ENCODE measurements around the gene PANX2. TPM values are rescaled to one million over a fixed set of nuclear protein-coding genes. Genes with fewer than 3 reads are reported as not detected.

Gene PANX2
- total and polyA plus RNA-seq, 2 donors (not counting 1 experiment from before 2014, with no cell fraction given), result 0.04 to 0.59 TPM

DNA sequence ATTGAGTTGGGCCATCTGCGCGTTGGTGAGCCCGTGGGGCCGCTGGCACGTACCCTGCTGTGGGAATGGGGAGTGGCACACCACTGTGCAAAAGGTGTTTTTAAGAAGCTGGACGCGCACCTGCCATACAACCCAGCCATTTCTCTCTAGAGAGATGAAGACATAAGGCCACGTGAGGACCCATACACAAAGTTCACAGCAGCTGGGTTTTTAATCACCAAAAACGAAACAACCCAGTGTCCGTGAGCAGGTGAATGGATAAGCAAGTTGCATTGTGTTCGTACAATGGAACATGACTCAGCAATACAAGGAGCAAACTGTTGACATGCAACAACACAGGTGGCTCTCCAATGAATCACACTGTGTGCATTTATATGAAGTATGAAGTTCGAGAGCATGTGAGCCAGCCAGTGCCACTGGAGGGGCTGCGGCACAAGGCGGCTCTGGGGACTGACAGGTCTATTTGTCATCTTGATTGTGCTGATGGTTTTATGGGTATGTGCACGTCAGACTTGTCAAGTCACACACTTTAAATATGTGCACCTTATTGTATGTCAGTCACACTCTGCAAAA is 30.6 kb upstream of the PANX2 start:
- WGBS (ENCODE audit: insufficient coverage), result 48% methylated on average over 11 of the region's 15 CpGs
- no peak overlapping the region for H2AFZ ChIP-seq (ENCODE audit: insufficient read depth, low read depth, low read length, poor library complexity, severe bottlenecking)
- H3K9me3 ChIP-seq (ENCODE audit: control extremely low read depth in 1 of 3, control insufficient read depth in 2 of 3, insufficient read depth in 1 of 3, low read length in 2 of 3), result no peaks in the 10 kb centered on the region
- no peak overlapping the region for H3K27ac Mint-ChIP-seq
- H3K27me3 ChIP-seq (replicated peaks in 1 of 4; ENCODE audit: control extremely low read depth in 1 of 4, control insufficient read depth in 3 of 4, insufficient read depth in 4 of 4, low read length in 3 of 4), result no peaks in the 10 kb centered on the region
- no peaks in the 10 kb centered on the region for H3K4me1 ChIP-seq (ENCODE audit: control insufficient read depth in 2 of 2, insufficient read depth in 2 of 2, low read length in 2 of 2)
- H3K4me2 ChIP-seq (replicated peaks; ENCODE audit: low read depth, low read length, poor library complexity, severe bottlenecking), result no peak overlapping the region
- ATAC-seq (ENCODE audit: low read depth), result peak; percentile 41
- H3K27ac ChIP-seq (ENCODE audit: low read length in 2 of 2), result no peak overlapping the region
- H3K4me3 ChIP-seq (ENCODE audit: control extremely low read depth in 1 of 5, extremely low read depth in 1 of 5, insufficient read depth in 1 of 5, low read depth in 2 of 5, low read length in 4 of 5), result no peak overlapping the region
- TF ChIP-seq, protein P1, sequence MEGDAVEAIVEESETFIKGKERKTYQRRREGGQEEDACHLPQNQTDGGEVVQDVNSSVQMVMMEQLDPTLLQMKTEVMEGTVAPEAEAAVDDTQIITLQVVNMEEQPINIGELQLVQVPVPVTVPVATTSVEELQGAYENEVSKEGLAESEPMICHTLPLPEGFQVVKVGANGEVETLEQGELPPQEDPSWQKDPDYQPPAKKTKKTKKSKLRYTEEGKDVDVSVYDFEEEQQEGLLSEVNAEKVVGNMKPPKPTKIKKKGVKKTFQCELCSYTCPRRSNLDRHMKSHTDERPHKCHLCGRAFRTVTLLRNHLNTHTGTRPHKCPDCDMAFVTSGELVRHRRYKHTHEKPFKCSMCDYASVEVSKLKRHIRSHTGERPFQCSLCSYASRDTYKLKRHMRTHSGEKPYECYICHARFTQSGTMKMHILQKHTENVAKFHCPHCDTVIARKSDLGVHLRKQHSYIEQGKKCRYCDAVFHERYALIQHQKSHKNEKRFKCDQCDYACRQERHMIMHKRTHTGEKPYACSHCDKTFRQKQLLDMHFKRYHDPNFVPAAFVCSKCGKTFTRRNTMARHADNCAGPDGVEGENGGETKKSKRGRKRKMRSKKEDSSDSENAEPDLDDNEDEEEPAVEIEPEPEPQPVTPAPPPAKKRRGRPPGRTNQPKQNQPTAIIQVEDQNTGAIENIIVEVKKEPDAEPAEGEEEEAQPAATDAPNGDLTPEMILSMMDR (IDR thresholded peaks at IDR 0.05), result no peak
- no peak for TF ChIP-seq EZH2 (IDR thresholded peaks at IDR 0.05; ENCODE audit: borderline replicate concordance, insufficient read depth, low read depth, low read length, poor library complexity, severe bottlenecking)
- H3K9ac ChIP-seq (ENCODE audit: low read length), result no peak overlapping the region
- POLR2A ChIA-PET, result interaction anchor here (0.6 kb wide), 1 partner anchor 148 kb away, joined by 4 read pairs; no protein-coding TSS in a partner anchor
- no peaks in the 10 kb centered on the region for H3K79me2 ChIP-seq (ENCODE audit: control insufficient read depth, insufficient read depth, low read length)
- H3K4me3 Mint-ChIP-seq, result no peak overlapping the region
- H3K9me3 Mint-ChIP-seq (ENCODE audit: insufficient read depth), result no peaks in the 10 kb centered on the region
- no peaks in the 10 kb centered on the region for H4K20me1 ChIP-seq (ENCODE audit: control insufficient read depth, insufficient read depth, low read length, poor library complexity, severe bottlenecking)
- H3K36me3 ChIP-seq (replicated peaks in 1 of 2; ENCODE audit: control extremely low read depth in 1 of 2, control insufficient read depth in 1 of 2, extremely low read depth in 1 of 2, insufficient read depth in 2 of 2, low read length in 1 of 2), result no peaks in the 10 kb centered on the region
- DNase-seq, result no peak
- CTCF ChIA-PET, result no interaction called here
- H3K4me1 Mint-ChIP-seq, result peaks cover 4% of the 10 kb centered on the region
- peaks cover 27% of the 10 kb centered on the region for H3K27me3 Mint-ChIP-seq
- intact Hi-C loops (cut with micrococcal nuclease), result no loop called here

DNA sequence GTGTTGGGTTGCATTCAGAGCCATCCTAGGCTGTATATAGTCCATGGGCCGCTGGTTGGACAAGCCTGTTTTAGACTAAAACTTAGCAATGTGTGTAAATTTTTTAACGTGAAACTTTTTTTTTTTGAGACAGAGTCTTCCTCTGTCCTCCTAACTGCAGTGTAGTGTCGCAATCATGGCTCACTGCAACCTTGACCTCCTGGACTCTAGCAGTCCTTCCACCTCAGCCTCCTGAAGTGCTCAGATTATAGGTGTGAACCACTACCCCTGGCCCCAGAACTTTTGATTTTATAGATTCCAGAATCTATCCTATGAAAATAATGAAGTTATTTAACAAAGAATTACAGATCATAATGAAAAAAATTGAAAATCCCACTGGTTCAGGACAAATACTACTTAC is 29.9 kb upstream of the PANX2 start:
- DNase-seq (no peak), ATAC-seq (ENCODE audit: low read depth) (no peak)
- 100% methylated on average over 1 of the region's 3 CpGs for WGBS (ENCODE audit: insufficient coverage)
- ChIA-PET CTCF (interaction anchor here (0.7 to 1.3 kb wide), 2 partner anchors 101 to 110 kb away, joined by 3 to 4 read pairs; no protein-coding TSS in a partner anchor), POLR2A (interaction anchor here (0.6 to 0.7 kb wide), 2 partner anchors 149 to 202 kb away, joined by 4 read pairs; no protein-coding TSS in a partner anchor)
- peaks cover 0 to 1% (median 0%) of the 10 kb centered on the region in 4 experiments for H3K27me3 ChIP-seq (replicated peaks in 1 of 4; ENCODE audit: control extremely low read depth in 1 of 4, control insufficient read depth in 3 of 4, insufficient read depth in 4 of 4, low read length in 3 of 4)
- no peak overlapping the region for H2AFZ ChIP-seq (ENCODE audit: insufficient read depth, low read depth, low read length, poor library complexity, severe bottlenecking)
- TF ChIP-seq EZH2 (IDR thresholded peaks at IDR 0.05; ENCODE audit: borderline replicate concordance, insufficient read depth, low read depth, low read length, poor library complexity, severe bottlenecking), result no peak
- TF ChIP-seq, protein P1 (IDR thresholded peaks at IDR 0.05), result no peak
- intact Hi-C loops (cut with micrococcal nuclease), result no loop called here
- Mint-ChIP-seq H3K27me3 (peaks cover 31% of the 10 kb centered on the region), H3K27ac (no peak overlapping the region), H3K4me1 (peaks cover 4% of the 10 kb centered on the region), H3K9me3 (ENCODE audit: insufficient read depth) (no peaks in the 10 kb centered on the region), H3K4me3 (no peak overlapping the region)
- H3K9ac ChIP-seq (ENCODE audit: low read length), result no peak overlapping the region
- no peaks in the 10 kb centered on the region for H3K36me3 ChIP-seq (replicated peaks in 1 of 2; ENCODE audit: control extremely low read depth in 1 of 2, control insufficient read depth in 1 of 2, extremely low read depth in 1 of 2, insufficient read depth in 2 of 2, low read length in 1 of 2)
- H3K27ac ChIP-seq (ENCODE audit: low read length in 2 of 2), result no peak overlapping the region
- no peaks in the 10 kb centered on the region for H3K4me1 ChIP-seq (ENCODE audit: control insufficient read depth in 2 of 2, insufficient read depth in 2 of 2, low read length in 2 of 2)
- no peaks in the 10 kb centered on the region for H3K79me2 ChIP-seq (ENCODE audit: control insufficient read depth, insufficient read depth, low read length)
- no peak overlapping the region for H3K4me2 ChIP-seq (replicated peaks; ENCODE audit: low read depth, low read length, poor library complexity, severe bottlenecking)
- H3K4me3 ChIP-seq (ENCODE audit: control extremely low read depth in 1 of 5, extremely low read depth in 1 of 5, insufficient read depth in 1 of 5, low read depth in 2 of 5, low read length in 4 of 5), result no peak overlapping the region
- H3K9me3 ChIP-seq (ENCODE audit: control extremely low read depth in 1 of 3, control insufficient read depth in 2 of 3, insufficient read depth in 1 of 3, low read length in 2 of 3), result no peaks in the 10 kb centered on the region
- H4K20me1 ChIP-seq (ENCODE audit: control insufficient read depth, insufficient read depth, low read length, poor library complexity, severe bottlenecking), result no peaks in the 10 kb centered on the region
